HG03135 (cell line): ENCODE data around the gene UST.
"Not testable (repeated sequence)": the region's sequence is repeated elsewhere in the genome, so short reads cannot be mapped to it uniquely, and the experiment has no call there.

Source experiments
- ATAC-seq: cut with Tn5 transposase; IDR thresholded peaks from one replicate; pipeline ENCODE4 v1.9.1; 2021; ENCODE audit warnings: mild to moderate bottlenecking, moderate library complexity; ENCODE audit not compliant: unreplicated experiment

Gene UST

DNA sequence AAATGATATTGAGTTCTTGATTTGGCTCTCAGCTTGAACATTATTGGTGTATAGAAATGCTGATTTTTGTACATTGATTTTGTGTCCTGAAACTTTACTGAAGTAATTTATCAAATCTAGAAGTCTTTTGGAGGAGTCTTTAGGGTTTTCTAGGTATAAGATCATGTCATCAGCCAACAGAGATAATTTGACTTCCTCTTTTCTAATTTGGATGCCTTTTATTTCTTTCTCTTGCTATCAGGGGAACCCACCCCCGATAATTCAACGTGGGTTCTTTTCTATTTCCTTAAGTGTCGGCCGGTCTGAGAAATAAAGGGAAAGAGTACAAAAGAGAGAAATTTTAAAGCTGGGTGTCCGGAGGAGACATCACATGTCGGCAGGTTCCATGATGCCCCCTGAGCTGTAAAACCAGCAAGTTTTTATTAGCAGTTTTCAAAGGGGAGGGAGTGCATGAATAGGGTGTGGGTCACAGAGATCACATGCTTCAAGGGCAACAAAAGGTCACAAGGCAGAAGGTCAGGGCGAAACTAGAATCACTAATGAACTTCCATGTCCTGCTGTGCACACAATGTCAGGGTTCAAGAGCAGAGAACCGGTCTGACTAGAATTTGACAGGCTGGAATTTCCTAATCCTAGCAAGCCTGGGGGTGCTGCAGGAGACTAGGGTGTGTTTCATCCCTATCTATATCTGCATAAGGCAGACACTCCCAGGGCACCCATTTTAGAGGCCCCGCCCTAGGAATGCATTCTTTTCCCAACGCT is 17.6 kb downstream of the UST start:
- not testable (repeated sequence) for ATAC-seq

DNA sequence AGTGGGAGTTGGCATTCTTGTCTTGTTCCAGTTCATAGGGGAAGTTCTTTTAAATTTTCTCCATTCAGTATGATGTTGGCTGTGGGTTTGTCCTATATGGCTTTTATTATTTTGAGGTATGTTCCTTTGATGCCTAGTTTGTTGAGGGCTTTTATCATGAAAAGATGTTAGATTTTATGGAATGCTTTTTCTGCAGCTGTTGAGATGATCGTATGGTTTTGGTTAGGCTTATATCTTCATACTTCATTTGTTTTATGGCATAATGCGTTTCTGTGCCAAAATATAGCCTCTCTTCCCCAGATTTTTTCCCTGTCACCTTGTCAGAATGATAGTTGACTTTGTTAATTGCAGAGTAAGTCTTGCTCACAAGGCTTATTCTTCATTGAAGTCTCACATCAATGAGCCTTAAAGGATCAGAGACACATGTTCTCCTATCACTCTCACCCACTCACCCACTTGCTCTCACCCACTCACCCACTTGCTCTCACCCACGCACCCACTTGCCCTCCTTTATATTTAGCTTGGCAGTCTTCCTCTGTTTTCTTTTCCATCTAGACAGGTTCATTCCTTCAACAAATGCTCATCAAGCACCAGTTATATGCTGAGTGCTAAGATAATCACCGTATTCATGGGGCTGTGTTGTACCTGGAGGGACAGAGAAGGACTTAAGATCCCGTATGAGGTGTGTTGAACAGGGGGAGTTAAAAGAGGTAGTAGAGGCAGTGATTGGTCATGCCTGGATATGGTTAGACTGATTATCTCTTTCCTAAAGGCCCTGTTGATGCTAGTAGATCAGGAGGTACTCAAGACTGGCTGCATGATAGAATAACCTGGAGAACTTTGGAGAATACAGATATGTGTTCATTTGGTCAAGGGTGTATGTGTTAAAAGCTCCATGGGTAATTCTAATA is 19.3 kb downstream of the UST start:
- ATAC-seq: no peak

DNA sequence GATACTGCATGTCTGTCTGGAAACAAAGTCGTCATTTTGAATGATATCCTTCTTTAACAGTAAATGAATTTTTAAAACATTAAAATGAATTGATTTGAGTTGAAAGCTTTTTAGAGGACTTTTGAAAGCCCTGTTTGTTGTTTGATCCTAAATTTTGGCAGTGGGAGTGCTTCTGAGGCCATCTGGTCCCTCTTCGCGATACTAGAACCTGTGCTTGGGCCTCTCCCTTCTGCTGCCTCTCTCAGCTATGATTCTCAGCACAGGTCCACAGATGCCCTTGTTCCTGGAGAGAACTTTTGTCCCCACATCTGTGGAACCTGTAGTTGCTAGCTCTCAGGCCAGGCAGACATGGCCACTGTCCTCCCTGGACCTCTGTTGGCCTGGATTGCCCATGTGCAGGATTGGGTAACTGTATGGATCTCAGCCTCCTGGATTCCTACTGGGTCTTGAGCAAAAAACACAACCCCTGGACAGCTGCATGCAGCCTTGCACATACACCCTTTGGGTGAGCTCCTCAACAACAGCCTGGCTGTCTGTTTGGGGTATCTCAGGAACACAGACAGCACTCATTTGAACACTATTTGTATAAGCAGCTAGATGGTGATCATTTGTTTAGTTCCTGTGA is 21.9 kb downstream of the UST start:
- ATAC-seq: no peak

DNA sequence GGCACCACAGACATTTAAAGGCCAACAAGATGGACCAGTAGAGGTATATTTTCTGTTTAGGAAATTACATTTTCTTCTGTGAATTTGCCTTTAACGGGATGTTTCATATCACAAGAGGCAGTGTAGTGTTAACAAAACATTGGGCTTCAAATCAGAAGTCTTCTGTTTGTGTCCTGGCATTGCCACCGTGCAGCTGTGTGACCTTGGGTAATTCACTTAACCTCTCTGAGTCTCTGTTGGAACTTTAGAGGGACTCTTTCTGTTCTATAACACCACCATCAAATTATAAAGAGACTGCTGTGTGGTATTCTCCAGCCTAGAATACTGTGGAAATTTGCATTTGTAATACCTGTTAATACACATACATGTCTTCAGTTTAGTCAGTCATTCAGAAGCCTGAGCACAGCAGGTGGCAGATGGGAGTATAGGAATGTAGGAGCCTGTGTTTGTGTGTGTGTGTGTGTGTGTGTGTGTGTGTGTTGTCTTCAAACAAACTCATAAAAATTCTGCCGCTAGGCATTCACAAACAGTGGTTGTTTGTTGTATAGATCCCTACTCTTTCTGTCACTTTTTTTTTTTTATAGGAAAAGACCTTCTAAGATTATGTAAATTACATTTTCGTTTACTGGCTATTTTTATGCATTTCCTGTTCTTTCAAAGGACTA is 22.6 kb downstream of the UST start:
- no peak for ATAC-seq

DNA sequence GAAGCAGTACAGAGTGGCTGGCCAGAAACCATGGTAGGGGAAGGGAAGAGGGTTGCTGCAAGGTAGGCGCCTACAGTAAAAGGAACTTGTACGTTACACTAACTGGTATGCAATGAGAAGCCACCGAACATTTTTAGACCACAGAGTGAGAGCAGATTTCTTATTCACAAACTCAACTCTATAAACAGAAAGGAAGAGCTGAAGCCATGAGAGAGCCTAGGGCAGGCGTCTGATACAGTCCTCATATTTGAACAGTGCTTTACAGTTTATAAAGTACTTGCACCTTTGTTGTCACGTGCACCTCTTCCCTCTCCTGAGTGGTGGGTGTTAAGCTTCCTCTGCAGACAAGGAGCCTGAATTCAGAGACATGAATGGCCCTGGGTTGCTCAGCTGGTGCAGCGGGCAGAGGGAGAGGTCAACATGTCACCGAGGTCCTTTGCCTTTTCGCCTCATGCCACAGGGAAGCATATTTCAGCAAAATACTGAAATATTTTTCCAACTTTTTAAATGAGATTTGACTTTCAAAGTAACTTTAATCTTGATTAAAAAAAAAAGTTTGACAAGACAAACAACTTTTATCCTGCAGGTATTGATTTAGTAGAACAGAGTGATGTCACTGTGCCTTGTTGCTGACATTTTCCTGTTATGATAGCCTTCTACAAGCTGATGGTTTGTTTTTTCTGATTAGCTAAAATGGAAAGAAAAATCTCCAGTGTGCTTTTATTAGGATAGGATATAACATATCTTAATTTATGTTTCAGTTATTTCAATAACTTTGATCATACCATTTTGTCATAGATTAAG is 23.8 kb downstream of the UST start:
- ATAC-seq: no peak

DNA sequence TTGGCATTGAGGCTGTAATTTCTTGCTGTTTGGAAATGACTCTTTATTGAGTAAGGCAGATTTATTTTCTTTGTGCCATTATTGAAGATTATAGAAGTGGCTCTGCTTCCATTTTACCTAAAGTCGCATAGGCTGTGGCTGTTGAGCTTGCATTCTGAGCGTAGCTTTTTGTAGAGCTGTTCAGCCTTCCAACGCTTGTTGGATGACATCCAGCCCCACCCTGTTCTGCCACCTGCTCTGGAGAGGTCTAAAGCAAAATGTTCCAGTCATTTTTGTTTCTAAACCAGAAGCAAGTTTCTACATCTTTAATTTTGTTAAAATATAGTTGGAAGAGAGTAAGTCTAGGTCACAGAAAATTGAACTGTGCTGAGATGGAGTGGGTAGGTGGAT is 24.4 kb downstream of the UST start:
- ATAC-seq: no peak

DNA sequence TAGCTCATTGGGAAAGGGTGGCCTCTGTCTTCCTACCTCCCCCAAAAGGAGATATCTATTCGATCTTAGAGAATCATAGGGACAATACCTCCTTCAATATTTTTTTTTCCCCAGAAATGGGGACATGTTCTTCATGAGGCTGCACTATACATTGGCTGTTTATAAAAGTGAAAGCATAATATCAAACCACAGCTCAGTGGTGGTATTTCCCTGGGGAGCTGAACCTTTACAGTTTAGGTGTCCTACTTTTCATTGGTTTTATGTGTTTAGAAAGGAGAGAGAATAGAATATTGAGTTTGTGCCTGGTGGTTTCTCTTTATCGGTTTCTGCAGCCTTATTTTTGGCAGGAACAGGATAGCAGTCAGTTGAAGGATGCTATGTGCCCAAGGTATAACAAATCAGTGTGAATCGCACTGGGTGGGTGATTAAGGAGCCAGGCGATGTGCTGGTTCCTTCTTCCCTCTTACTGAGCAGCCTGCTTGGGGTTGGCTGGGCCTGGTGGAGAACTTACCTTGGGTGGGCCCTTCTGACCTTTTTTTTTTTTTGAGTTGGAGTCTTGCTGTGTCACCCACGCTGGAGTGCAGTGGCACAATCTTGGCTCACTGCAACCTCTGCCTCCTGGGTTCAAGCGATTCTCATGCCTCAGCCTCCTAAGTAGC is 25.2 kb downstream of the UST start:
- no peak for ATAC-seq

DNA sequence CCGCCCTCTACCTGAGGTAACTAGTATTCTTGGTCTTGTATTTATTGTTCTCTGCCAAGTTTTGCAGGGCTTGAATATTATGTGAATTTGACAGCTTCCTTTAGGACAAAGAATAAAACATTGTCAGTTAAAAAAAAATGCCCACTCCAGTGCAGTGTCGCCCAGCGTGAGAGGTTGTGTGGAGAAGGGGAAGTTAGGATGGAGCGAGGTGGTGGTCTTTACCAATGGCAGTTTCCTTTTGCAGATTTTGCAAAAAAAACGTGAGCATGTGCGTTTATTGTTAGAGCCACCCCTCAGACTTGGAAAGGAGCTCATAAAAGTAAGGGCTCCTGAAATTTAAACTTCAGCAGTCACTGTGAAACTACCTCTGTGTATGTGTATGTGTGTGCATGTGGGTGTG is 28.3 kb downstream of the UST start:
- ATAC-seq: no peak

DNA sequence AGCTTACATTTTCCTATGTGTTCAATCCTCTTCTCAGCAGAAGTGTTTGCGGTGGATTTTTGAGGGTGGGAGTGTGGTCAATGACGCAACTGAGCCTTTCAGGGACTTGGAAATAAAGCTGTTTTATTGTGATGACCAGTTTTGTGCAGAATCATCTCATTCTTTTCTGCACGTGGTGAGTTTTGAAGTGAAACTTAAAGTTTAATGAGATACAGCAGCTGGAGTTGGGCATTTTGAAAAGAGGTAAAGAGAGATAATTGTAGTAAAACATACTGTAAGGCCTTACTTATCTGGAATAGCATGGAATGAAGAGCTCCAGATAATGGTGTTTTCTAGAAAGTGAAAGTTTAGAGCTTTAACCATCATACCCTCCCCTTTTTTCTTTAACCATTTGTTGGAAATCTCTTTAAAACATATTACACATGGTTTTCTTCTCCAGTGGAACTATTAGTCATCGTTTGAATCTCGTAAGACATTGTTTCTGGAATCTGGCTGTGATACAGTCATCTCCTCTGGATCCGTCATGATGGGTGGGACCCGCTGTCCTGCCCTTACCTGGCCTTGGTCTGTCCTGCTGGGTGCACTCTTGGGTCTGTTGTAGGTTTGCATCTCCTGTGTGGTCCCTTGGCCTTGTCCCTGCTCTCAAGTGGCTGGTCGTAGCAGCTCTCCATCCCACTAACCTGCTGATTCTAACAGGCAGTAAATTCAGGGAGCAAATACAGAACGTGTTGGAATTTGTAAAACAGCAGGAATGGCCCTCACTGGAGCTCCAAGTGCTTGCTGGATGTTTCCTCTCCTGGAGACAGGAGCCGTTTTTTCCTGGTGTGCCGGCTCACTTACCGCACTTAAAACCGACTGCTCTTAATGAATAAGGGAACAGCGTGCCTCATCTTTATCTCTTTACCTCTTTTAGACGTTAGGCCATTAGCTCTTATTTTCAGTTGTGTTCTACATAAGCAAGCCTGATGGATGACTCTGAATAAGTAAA is 29.8 kb downstream of the UST start:
- no peak for ATAC-seq

DNA sequence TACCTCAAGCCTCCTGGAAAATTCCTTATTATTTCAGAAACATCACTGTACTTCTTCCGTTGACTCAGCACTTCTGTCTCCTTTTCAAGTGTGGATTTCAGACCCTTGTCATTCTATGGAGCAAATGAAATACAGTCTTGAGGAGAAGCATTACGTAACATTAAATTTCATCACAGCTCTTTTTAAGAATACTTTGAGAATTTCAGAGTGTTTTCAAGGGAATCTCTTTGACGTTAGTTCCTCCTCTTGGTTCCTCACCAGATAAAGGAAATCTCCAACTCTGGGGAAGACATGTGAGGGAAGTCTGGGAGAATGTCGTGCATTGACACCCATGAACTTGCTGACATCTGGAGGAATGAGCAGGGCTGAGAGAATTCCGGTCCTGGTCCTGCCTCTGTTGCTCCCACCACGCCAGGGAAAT is 32.3 kb downstream of the UST start:
- no peak for ATAC-seq

DNA sequence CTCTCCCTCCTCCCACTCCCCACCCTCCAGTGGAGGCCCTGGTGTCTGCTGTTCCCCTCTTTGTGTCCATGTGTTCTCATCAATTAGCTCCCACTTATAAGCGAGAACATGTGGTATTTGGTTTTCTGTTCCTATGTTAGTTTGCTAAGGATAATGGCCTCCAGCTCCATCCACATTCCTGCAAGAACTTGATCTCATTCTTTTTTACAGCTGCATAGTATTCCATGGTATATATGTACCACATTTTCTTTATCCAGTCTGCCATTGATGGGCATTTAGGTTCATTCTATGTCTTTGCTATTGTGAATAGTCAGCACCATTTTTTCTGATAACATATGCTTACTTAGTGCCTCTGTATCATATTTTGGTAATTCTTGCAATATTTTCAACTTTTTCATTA is 33.6 kb downstream of the UST start:
- ATAC-seq: not testable (repeated sequence)

DNA sequence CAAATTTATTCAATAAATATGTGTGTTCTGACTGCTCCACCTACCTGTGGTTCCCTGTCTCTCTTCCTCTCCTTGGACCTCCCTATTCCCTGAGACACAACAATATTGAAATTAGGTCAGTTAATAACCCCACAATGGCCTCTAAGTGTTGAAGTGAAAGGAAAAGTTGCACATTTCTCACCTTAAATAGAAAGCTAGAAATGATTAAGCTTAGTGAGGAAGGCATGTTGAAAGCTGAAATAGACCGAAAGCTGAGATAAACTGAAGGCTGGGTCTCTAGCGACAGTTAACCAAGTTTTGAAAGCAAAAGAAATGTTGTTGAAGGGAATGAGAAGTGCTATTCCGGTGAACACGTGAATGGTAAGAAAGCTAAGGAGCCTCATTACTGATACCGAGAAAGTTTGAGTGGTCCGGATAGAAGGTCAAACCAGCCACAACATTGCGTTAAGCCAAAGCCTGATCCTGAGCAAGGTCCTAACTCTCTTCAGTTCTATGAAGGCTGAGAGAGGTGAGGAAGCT is 34.1 kb downstream of the UST start:
- peak; percentile 96 for ATAC-seq

DNA sequence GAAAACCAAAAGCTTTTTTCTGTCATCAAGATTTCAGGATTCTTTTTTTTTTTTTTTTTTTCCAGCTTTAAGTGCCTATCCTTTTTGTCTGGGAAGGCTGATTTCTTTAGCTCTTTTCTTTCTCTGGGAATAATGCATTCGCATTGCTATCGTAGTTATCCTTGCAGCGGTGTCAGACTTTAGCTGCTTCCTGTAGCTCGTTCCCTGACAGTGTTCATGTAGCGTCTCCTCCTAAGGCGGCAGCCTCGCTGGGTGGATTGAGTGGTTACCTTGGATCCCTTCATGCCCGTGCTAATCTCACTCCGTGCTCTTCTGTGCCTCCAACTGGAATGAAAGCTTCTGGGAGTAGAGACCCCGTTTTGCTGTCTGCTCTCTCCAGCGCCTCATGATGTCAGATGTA is 43.1 kb downstream of the UST start:
- ATAC-seq: no peak

DNA sequence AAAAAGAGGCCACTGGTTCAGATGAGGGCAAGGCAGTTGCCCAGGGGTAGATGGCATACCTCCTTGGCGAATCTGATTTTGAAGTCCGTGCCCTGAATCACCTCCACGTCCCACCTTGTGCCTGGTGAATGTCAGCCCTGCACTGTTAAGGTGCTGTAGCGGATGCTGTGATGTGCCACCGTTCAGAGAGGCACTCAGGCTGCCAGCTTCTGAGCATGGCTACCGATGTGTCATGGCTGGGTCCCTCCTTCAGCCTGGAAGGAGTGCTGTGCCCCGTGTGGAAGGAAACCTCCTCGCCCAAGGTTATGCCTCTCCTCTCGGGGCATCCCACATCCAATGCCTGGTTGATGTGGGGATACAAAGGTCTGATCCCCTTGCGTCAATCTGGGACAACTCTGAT is 43.6 kb downstream of the UST start:
- ATAC-seq: no peak

DNA sequence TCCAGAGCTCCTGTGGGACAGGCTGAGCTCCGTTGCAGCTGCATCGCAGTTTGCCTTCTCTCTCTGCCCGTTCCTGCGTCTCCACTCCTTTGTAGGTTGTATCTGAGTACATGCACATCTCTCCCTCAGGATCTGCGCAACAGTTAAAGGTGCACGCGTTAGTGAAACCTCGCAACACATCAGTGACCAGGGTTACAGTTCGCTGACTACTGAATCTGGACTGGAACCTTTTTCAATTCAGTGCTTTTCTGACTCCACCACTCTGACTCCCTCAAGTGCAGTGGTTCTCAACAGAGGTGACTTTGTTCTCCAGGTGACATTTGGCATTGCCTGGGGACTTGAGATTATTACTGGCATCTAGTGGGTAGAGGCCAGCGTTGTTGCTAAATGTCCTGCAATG is 44.0 kb downstream of the UST start:
- ATAC-seq: no peak

DNA sequence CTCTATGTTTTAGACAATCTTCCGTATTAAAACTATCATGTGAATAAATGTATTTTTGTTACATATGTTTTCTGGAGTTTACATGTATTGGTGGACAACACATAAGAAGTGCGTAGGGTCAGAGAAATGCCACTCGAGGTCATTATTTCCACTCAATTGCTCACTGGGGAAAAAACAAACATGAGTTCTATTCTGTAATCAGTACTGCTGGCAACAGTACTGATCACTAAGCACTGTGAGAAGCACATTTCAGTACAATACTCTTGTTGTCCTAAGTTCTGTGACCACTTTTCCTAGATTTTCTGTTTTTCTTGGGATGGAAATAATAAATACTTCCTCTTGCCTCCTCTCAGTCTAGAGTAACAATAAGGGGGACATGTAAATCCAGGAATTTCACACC is 44.5 kb downstream of the UST start:
- no peak for ATAC-seq

DNA sequence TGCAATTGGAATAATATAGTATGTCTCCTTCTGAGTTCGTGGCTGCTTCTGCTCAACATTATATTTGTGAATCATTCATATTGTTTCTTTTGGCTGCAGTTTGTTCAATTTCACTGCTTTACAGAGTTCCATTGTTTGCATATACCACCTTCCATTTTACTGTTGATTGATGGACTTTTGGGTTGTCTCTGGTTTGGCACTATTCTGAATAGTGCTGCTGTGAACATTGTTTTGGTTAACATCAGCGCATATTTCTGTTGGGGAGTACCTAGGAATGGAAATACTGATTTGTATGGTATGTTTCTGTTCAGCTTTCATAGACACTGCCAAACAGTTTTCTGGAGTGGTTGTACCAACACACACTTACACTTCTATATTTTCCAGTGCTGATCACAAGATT is 46.9 kb downstream of the UST start:
- ATAC-seq: no peak

DNA sequence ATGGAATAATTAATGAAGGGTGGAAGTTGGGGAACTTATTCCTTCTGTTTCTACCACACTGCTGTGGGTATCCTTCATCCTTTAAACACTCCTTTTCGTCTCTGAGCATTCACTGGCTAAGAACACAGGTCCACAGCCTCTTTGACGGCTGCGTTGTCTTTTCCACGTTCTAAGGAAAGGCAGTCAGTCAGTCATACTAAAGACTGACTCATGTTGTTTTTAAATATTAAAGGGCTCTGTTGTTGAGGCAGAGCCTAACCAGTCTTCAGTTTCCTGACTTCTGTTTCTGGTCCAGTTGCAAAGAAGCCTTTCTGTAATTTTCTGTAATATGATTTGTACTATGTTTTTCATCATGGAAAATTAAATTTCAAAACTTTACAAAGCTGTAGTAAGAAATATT is 48.0 kb downstream of the UST start:
- ATAC-seq: no peak
